PC-3 (cell line): ENCODE data around the gene CCR2.

ENCODE experiments used
- CTCF ChIP-seq: fragments of 300-600 bp; sonication (generic); conservative IDR thresholded peaks from 2 replicates; pipeline ENCODE4 v1.5.1; 2017; ENCODE audit warnings: antibody characterized with exemption, low read depth, mild to moderate bottlenecking, low read length
- EZH2 ChIP-seq: fragments of 300-600 bp; sonication (generic); IDR thresholded peaks from one replicate; pipeline ENCODE4 v1.6.1; 2017; ENCODE audit warnings: antibody characterized with exemption, mild to moderate bottlenecking, low read length; ENCODE audit not compliant: unreplicated experiment

GRCh38 chr3:46369151-46369550 lies 15.2 kb downstream of the CCR2 start:
- no peak for TF ChIP-seq EZH2
- no peak for TF ChIP-seq CTCF
